ENCODE data around the gene OR56B1. TPM values are rescaled to one million over a fixed set of nuclear protein-coding genes. Genes with fewer than 3 reads are reported as not detected.
"Not testable (repeated sequence)": the region's sequence is repeated elsewhere in the genome, so short reads cannot be mapped to it uniquely, and the experiment has no call there.

Gene OR56B1
- total RNA-seq, result 0.16 TPM in 1 of 2 replicates, not detected in the other

GRCh38 chr11:5736396-5736795 is at the start of gene OR56B1:
Gene OR56B1, plus strand, starts transcription at chr11:5736448. Its CDS starts 69 bp downstream, at chr11:5736517.
- intact Hi-C loops (cut with micrococcal nuclease), result no loop called here
- DNase-seq, result no peak
- Mint-ChIP-seq H3K27ac (no peak within 1 kb of the TSS), H3K4me3 (no peak within 1 kb of the TSS), H3K9me3 (peaks cover 12% of the 10 kb centered on the region), H3K4me1 (no peaks in the 10 kb centered on the region), H3K36me3 (ENCODE audit: low read depth) (peaks cover 3% of the 10 kb centered on the region), H3K27me3 (no peaks in the 10 kb centered on the region)

GRCh38 chr11:5688482-5688881 is 47.8 kb upstream of the OR56B1 start:
- Mint-ChIP-seq H3K27ac (no peak overlapping the region), H3K4me1 (peaks cover 53% of the 10 kb centered on the region), H3K4me3 (peak overlapping the region; percentile 32), H3K27me3 (no peaks in the 10 kb centered on the region), H3K36me3 (ENCODE audit: low read depth) (peaks cover 19% of the 10 kb centered on the region), H3K9me3 (no peaks in the 10 kb centered on the region)
- peak; percentile 57 for DNase-seq
- intact Hi-C loops (cut with micrococcal nuclease), result loop anchor here (5.0 to 10.0 kb wide), 4 partner anchors 546 to 1081 kb away; partner anchors contain the start of genes APBB1, CAVIN3, CNGA4 and FHIP1B

GRCh38 chr11:5689551-5689983 is 46.7 kb upstream of the OR56B1 start, which contains the start of gene TRIM22:
Gene TRIM22, plus strand, starts transcription at chr11:5689790. Its CDS starts 6,443 bp downstream, at chr11:5696233.
- intact Hi-C loops (cut with micrococcal nuclease), result loop anchor here (5.0 to 10.0 kb wide), 4 partner anchors 545 to 1082 kb away; partner anchors contain the start of genes APBB1, CAVIN3, CNGA4 and FHIP1B
- Mint-ChIP-seq H3K27ac (peak within 1 kb of the TSS; percentile 88), H3K4me1 (peaks cover 51% of the 10 kb centered on the region), H3K4me3 (peak within 1 kb of the TSS; percentile 89), H3K36me3 (ENCODE audit: low read depth) (peaks cover 25% of the 10 kb centered on the region), H3K9me3 (no peaks in the 10 kb centered on the region), H3K27me3 (no peaks in the 10 kb centered on the region)
- peak; percentile 90 for DNase-seq

GRCh38 chr11:5690216-5690615 is 46.0 kb upstream of the OR56B1 start:
- H3K4me3 Mint-ChIP-seq, result peak overlapping the region; percentile 89
- H3K36me3 Mint-ChIP-seq (ENCODE audit: low read depth), result peaks cover 28% of the 10 kb centered on the region
- no peaks in the 10 kb centered on the region for H3K27me3 Mint-ChIP-seq
- no peaks in the 10 kb centered on the region for H3K9me3 Mint-ChIP-seq
- peak overlapping the region; percentile 88 for H3K27ac Mint-ChIP-seq
- intact Hi-C loops (cut with micrococcal nuclease), result no loop called here
- peak; percentile 61 for DNase-seq
- H3K4me1 Mint-ChIP-seq, result peaks cover 52% of the 10 kb centered on the region

- Mint-ChIP-seq H3K27ac (peak overlapping the region; percentile 88), H3K9me3 (no peaks in the 10 kb centered on the region), H3K36me3 (ENCODE audit: low read depth) (peaks cover 29% of the 10 kb centered on the region), H3K27me3 (no peaks in the 10 kb centered on the region), H3K4me1 (peaks cover 51% of the 10 kb centered on the region), H3K4me3 (peak overlapping the region; percentile 89)
- peak; percentile 68 for DNase-seq
- intact Hi-C loops (cut with micrococcal nuclease), result no loop called here
Measured at GRCh38 chr11:5690736-5691135, 45.5 kb upstream of the OR56B1 start.

- peak overlapping the region; percentile 89 for H3K4me3 Mint-ChIP-seq
- H3K9me3 Mint-ChIP-seq; intact Hi-C loops (cut with micrococcal nuclease): not testable (repeated sequence)
Measured at GRCh38 chr11:5691238-5691963, 44.8 kb upstream of the OR56B1 start.

GRCh38 chr11:5691964-5692361 is 44.3 kb upstream of the OR56B1 start:
- no peaks in the 10 kb centered on the region for H3K9me3 Mint-ChIP-seq
- peak; percentile 41 for DNase-seq
- H3K4me3 Mint-ChIP-seq, result peak overlapping the region; percentile 89
- H3K27ac Mint-ChIP-seq, result peak overlapping the region; percentile 88
- intact Hi-C loops (cut with micrococcal nuclease), result loop anchor here (1.0 kb wide), 1 partner anchor 8 kb away; no protein-coding TSS in a partner anchor
- peaks cover 54% of the 10 kb centered on the region for H3K4me1 Mint-ChIP-seq
- H3K27me3 Mint-ChIP-seq, result no peaks in the 10 kb centered on the region
- H3K36me3 Mint-ChIP-seq (ENCODE audit: low read depth), result peaks cover 40% of the 10 kb centered on the region

More at GRCh38 chr11:5691238-5691963, 44.8 kb upstream of the OR56B1 start:
- Mint-ChIP-seq H3K36me3 (ENCODE audit: low read depth) (peaks cover 35% of the 10 kb centered on the region), H3K27ac (peak overlapping the region; percentile 88), H3K4me1 (peaks cover 54% of the 10 kb centered on the region)
- DNase-seq, result peak; percentile 57
- H3K27me3 Mint-ChIP-seq, result not testable (repeated sequence)

GRCh38 chr11:5694642-5695041 is 41.6 kb upstream of the OR56B1 start:
- DNase-seq, result peak; percentile 47
- Mint-ChIP-seq H3K9me3 (no peaks in the 10 kb centered on the region), H3K27ac (peak overlapping the region; percentile 31), H3K27me3 (no peaks in the 10 kb centered on the region), H3K4me3 (peak overlapping the region; percentile 39), H3K4me1 (peaks cover 48% of the 10 kb centered on the region), H3K36me3 (ENCODE audit: low read depth) (peaks cover 60% of the 10 kb centered on the region)
- intact Hi-C loops (cut with micrococcal nuclease), result no loop called here

- Mint-ChIP-seq H3K27me3 (no peaks in the 10 kb centered on the region), H3K9me3 (no peaks in the 10 kb centered on the region), H3K36me3 (ENCODE audit: low read depth) (peaks cover 64% of the 10 kb centered on the region), H3K4me1 (peaks cover 50% of the 10 kb centered on the region), H3K27ac (no peak overlapping the region), H3K4me3 (no peak overlapping the region)
- intact Hi-C loops (cut with micrococcal nuclease), result no loop called here
- DNase-seq, result peak; percentile 34
Measured at GRCh38 chr11:5695580-5695979, 40.7 kb upstream of the OR56B1 start.

GRCh38 chr11:5696210-5696609 is 40.0 kb upstream of the OR56B1 start:
- intact Hi-C loops (cut with micrococcal nuclease), result no loop called here
- Mint-ChIP-seq H3K4me1 (peaks cover 46% of the 10 kb centered on the region), H3K4me3 (no peak overlapping the region), H3K36me3 (ENCODE audit: low read depth) (peaks cover 67% of the 10 kb centered on the region), H3K27me3 (no peaks in the 10 kb centered on the region), H3K27ac (peak overlapping the region; percentile 46), H3K9me3 (no peaks in the 10 kb centered on the region)
- peak; percentile 50 for DNase-seq

- Mint-ChIP-seq H3K9me3 (no peaks in the 10 kb centered on the region), H3K4me1 (peaks cover 41% of the 10 kb centered on the region), H3K4me3 (peak overlapping the region; percentile 12), H3K36me3 (ENCODE audit: low read depth) (peaks cover 69% of the 10 kb centered on the region), H3K27ac (peak overlapping the region; percentile 75), H3K27me3 (no peaks in the 10 kb centered on the region)
- intact Hi-C loops (cut with micrococcal nuclease), result no loop called here
- peak; percentile 52 for DNase-seq
Measured at GRCh38 chr11:5698281-5698680, 38.0 kb upstream of the OR56B1 start.

GRCh38 chr11:5700421-5701054 is 35.7 kb upstream of the OR56B1 start:
- peaks cover 74% of the 10 kb centered on the region for H3K36me3 Mint-ChIP-seq (ENCODE audit: low read depth)
- no peaks in the 10 kb centered on the region for H3K9me3 Mint-ChIP-seq
- peak overlapping the region; percentile 26 for H3K4me3 Mint-ChIP-seq
- no peak overlapping the region for H3K27ac Mint-ChIP-seq
- intact Hi-C loops (cut with micrococcal nuclease), result no loop called here
- no peaks in the 10 kb centered on the region for H3K27me3 Mint-ChIP-seq
- H3K4me1 Mint-ChIP-seq, result peaks cover 32% of the 10 kb centered on the region
- peak; percentile 31 for DNase-seq

GRCh38 chr11:5701055-5701577 is 35.1 kb upstream of the OR56B1 start:
- no peaks in the 10 kb centered on the region for H3K9me3 Mint-ChIP-seq
- peak overlapping the region; percentile 2 for H3K27ac Mint-ChIP-seq
- DNase-seq, result no peak
- peaks cover 76% of the 10 kb centered on the region for H3K36me3 Mint-ChIP-seq (ENCODE audit: low read depth)
- H3K4me3 Mint-ChIP-seq, result no peak overlapping the region
- intact Hi-C loops (cut with micrococcal nuclease), result no loop called here
- peaks cover 32% of the 10 kb centered on the region for H3K4me1 Mint-ChIP-seq
- no peaks in the 10 kb centered on the region for H3K27me3 Mint-ChIP-seq
